Measurements from ENCODE around the gene RASGRP4. TPM values are rescaled to one million over a fixed set of nuclear protein-coding genes. Genes with fewer than 3 reads are reported as not detected.

RASGRP4 gene
- total RNA-seq, 1 experiment from 2014 or later, result not detected

GRCh38 chr19:38469151-38469550, 43.1 kb upstream of the RASGRP4 start:
- ChIA-PET RAD21 (ENCODE audit: low non-redundant PET in 1 of 2, low total read pairs in 2 of 2, uncharacterized antibody in 2 of 2, unreplicated experiment in 2 of 2) (no interaction called here), POLR2A (no interaction called here), CTCF (interaction anchor here (1.3 kb wide), 1 partner anchor 9 kb away, joined by 4 read pairs; no protein-coding TSS in a partner anchor)
- Histone ChIP-seq H3K79me2 (ENCODE audit: insufficient read depth, low read length) (no peaks in the 10 kb centered on the region), H3K27ac (ENCODE audit: low read depth, low read length) (no peak overlapping the region), H3K4me3 (replicated peaks in 1 of 2; ENCODE audit: low read depth in 1 of 2, low read length in 2 of 2) (no peak overlapping the region), H3K36me3 (ENCODE audit: control insufficient read depth in 1 of 2, insufficient read depth in 2 of 2, low read length in 2 of 2) (no peaks in the 10 kb centered on the region), H3K9me3 (ENCODE audit: control insufficient read depth in 1 of 2, insufficient read depth in 1 of 2, low read depth in 1 of 2, low read length in 2 of 2) (no peaks in the 10 kb centered on the region), H2AFZ (ENCODE audit: low read depth, low read length, poor library complexity, severe bottlenecking) (no peak overlapping the region), H3K9me2 (ENCODE audit: insufficient read depth) (no peaks in the 10 kb centered on the region), H4K20me1 (ENCODE audit: insufficient read depth) (no peaks in the 10 kb centered on the region), H3K4me1 (ENCODE audit: control insufficient read depth in 1 of 2, insufficient read depth in 2 of 2, low read length in 2 of 2) (no peaks in the 10 kb centered on the region), H3K27me3 (ENCODE audit: insufficient read depth, low read length) (peaks cover 8% of the 10 kb centered on the region; the same call in 1 of the 2 replicates), H3K9ac (ENCODE audit: low read length) (no peak overlapping the region), H3K4me2 (ENCODE audit: low read length) (no peak overlapping the region)
- TF ChIP-seq ZBTB33 (IDR thresholded peaks at IDR 0.05; ENCODE audit: extremely low read depth, insufficient replicate concordance, low read length) (no peak), CBX3 (IDR thresholded peaks at IDR 0.05; ENCODE audit: low read depth) (no peak), ZNF274 (IDR thresholded peaks at IDR 0.05; ENCODE audit: low read depth, low read length) (no peak), ZFX (IDR thresholded peaks at IDR 0.05) (no peak), CTCF (IDR thresholded peaks at IDR 0.05 in 2 of 3, conservative IDR thresholded peaks at IDR 0.05 in 1 of 3; ENCODE audit: borderline replicate concordance in 1 of 3, insufficient read depth in 1 of 3, low read depth in 2 of 3, low read length in 2 of 3) (no peak), SP1 (IDR thresholded peaks at IDR 0.05; ENCODE audit: low read depth) (no peak), YY1 (IDR thresholded peaks at IDR 0.05; ENCODE audit: extremely low read depth, insufficient replicate concordance, low read depth, low read length) (no peak)
- no peak for DNase-seq (ENCODE audit: low read depth, low spot score)
- no TSS peak for BruUV-seq (replicated peaks)
- intact Hi-C loops (cut with micrococcal nuclease), result no loop called here
- ATAC-seq, result no peak

All from HCT116 (cell line).